ENCODE results near the gene ANKHD1. TPM values are rescaled to one million over a fixed set of nuclear protein-coding genes. Genes with fewer than 3 reads are reported as not detected.

The ANKHD1 gene
- polyA plus RNA-seq (58.9 and 61.8 TPM in 2 replicates), polyA minus RNA-seq (144 and 158 TPM in 2 replicates)

GRCh38 chr5:140401362-140402257, at the start of gene ANKHD1:
TSS of gene ANKHD1 (plus strand) at chr5:140401833. CDS start at chr5:140401968, 135 bp downstream.
- Histone ChIP-seq H3K27me3 (ENCODE audit: insufficient read depth, low read depth, low read length) (no peaks in the 10 kb centered on the region), H3K9me2 (ENCODE audit: insufficient read depth, low read length) (no peaks in the 10 kb centered on the region), H4K20me1 (ENCODE audit: insufficient read depth) (peaks cover 5% of the 10 kb centered on the region), H3K4me2 (ENCODE audit: low read length) (peak within 1 kb of the TSS; percentile 44), H3K36me3 (ENCODE audit: insufficient read depth, low read length) (no peaks in the 10 kb centered on the region), H3K4me3 (ENCODE audit: low read length) (peak within 1 kb of the TSS; percentile 90), H3K79me2 (replicated peaks; ENCODE audit: insufficient read depth, low read length) (peaks cover 45% of the 10 kb centered on the region), H3K9ac (ENCODE audit: low read length) (peak within 1 kb of the TSS; percentile 88), H3F3A (ENCODE audit: insufficient read depth, low read length, poor library complexity, severe bottlenecking) (no peaks in the 10 kb centered on the region), H2AFZ (ENCODE audit: low read depth, low read length) (peak within 1 kb of the TSS; percentile 77), H3K27ac (ENCODE audit: low read length) (peak within 1 kb of the TSS; percentile 92), H3K9me3 (ENCODE audit: low read length) (no peaks in the 10 kb centered on the region)
- TF ChIP-seq TAF1 (IDR thresholded peaks at IDR 0.05; ENCODE audit: low read depth) (peak; percentile 66), CTCF (IDR thresholded peaks at IDR 0.05; ENCODE audit: poor library complexity, severe bottlenecking) (peak; percentile 4), RAD21 (conservative IDR thresholded peaks at IDR 0.05) (no peak), SMC3 (conservative IDR thresholded peaks at IDR 0.05; ENCODE audit: poor library complexity) (peak; percentile 29), REST (IDR thresholded peaks at IDR 0.05; ENCODE audit: borderline replicate concordance) (peak; percentile 84), MXI1 (conservative IDR thresholded peaks at IDR 0.05; ENCODE audit: poor library complexity, severe bottlenecking) (peak; percentile 50), EP300 (conservative IDR thresholded peaks at IDR 0.05; ENCODE audit: poor library complexity, severe bottlenecking) (no peak), POLR2AphosphoS5 (IDR thresholded peaks at IDR 0.05) (peak; percentile 94), EZH2 (IDR thresholded peaks at IDR 0.05; ENCODE audit: borderline replicate concordance, insufficient read depth, low read length, poor library complexity, severe bottlenecking) (no peak)

- H3K36me3 ChIP-seq (ENCODE audit: insufficient read depth, low read length) = no peaks in the 10 kb centered on the region
- H3K4me3 ChIP-seq (ENCODE audit: low read length) = no peak overlapping the region
- no peaks in the 10 kb centered on the region for H3K9me2 ChIP-seq (ENCODE audit: insufficient read depth, low read length)
- no peak overlapping the region for H3K9ac ChIP-seq (ENCODE audit: low read length)
- no peaks in the 10 kb centered on the region for H3K27me3 ChIP-seq (ENCODE audit: insufficient read depth, low read depth, low read length)
- no peaks in the 10 kb centered on the region for H3K9me3 ChIP-seq (ENCODE audit: low read length)
- H3K4me2 ChIP-seq (ENCODE audit: low read length) = no peak overlapping the region
- H3K27ac ChIP-seq (ENCODE audit: low read length) = no peak overlapping the region
- no peaks in the 10 kb centered on the region for H3K79me2 ChIP-seq (replicated peaks; ENCODE audit: insufficient read depth, low read length)
- no peak overlapping the region for H2AFZ ChIP-seq (ENCODE audit: low read depth, low read length)
- no peaks in the 10 kb centered on the region for H3F3A ChIP-seq (ENCODE audit: insufficient read depth, low read length, poor library complexity, severe bottlenecking)
- no peaks in the 10 kb centered on the region for H4K20me1 ChIP-seq (ENCODE audit: insufficient read depth)
- no peak for TF ChIP-seq EZH2 (IDR thresholded peaks at IDR 0.05; ENCODE audit: borderline replicate concordance, insufficient read depth, low read length, poor library complexity, severe bottlenecking)
- no peak for TF ChIP-seq POLR2AphosphoS5 (IDR thresholded peaks at IDR 0.05)
- TF ChIP-seq EP300 (conservative IDR thresholded peaks at IDR 0.05; ENCODE audit: poor library complexity, severe bottlenecking) = no peak
- no peak for TF ChIP-seq RAD21 (conservative IDR thresholded peaks at IDR 0.05)
- no peak for TF ChIP-seq CTCF (IDR thresholded peaks at IDR 0.05; ENCODE audit: poor library complexity, severe bottlenecking)
- no peak for TF ChIP-seq SMC3 (conservative IDR thresholded peaks at IDR 0.05; ENCODE audit: poor library complexity)
- no peak for TF ChIP-seq TAF1 (IDR thresholded peaks at IDR 0.05; ENCODE audit: low read depth)
- no peak for TF ChIP-seq MXI1 (conservative IDR thresholded peaks at IDR 0.05; ENCODE audit: poor library complexity, severe bottlenecking)
- TF ChIP-seq REST (IDR thresholded peaks at IDR 0.05; ENCODE audit: borderline replicate concordance) = no peak
Observed at GRCh38 chr5:140355546-140355945, 46.1 kb upstream of the ANKHD1 start.
